ENCODE results near the gene FBP2.

Gene FBP2

GRCh38 chr9:94526271-94526670 lies 67.4 kb downstream of the FBP2 start:
- no peaks in the 10 kb centered on the region for H3K36me3 ChIP-seq (replicated peaks)
- in situ Hi-C loops (cut with HindIII; ENCODE audit: low pct_ligation_motif_present, low sequenced_read_pairs), result no loop called here
- no peak overlapping the region for H3K4me3 ChIP-seq (ENCODE audit: low read depth, low read length)
- H3K27me3 ChIP-seq (replicated peaks), result no peaks in the 10 kb centered on the region
- no peak overlapping the region for H3K27ac ChIP-seq
- DNase-seq, result no peak
- no peak for TF ChIP-seq CTCF (IDR thresholded peaks at IDR 0.05; ENCODE audit: low read depth, low read length, missing control alignments)

GRCh38 chr9:94525396-94526035 lies 68.1 kb downstream of the FBP2 start:
- no peak for TF ChIP-seq CTCF (IDR thresholded peaks at IDR 0.05; ENCODE audit: low read depth, low read length, missing control alignments)
- Histone ChIP-seq H3K4me3 (ENCODE audit: low read depth, low read length) (no peak overlapping the region), H3K27me3 (replicated peaks) (no peaks in the 10 kb centered on the region), H3K27ac (no peak overlapping the region), H3K36me3 (replicated peaks) (no peaks in the 10 kb centered on the region)
- in situ Hi-C loops (cut with HindIII; ENCODE audit: low pct_ligation_motif_present, low sequenced_read_pairs), result no loop called here
- DNase-seq, result no peak

- H3K36me3 ChIP-seq (replicated peaks), result no peaks in the 10 kb centered on the region
- in situ Hi-C loops (cut with HindIII; ENCODE audit: low pct_ligation_motif_present, low sequenced_read_pairs), result no loop called here
- no peaks in the 10 kb centered on the region for H3K27me3 ChIP-seq (replicated peaks)
- no peak for TF ChIP-seq CTCF (IDR thresholded peaks at IDR 0.05; ENCODE audit: low read depth, low read length, missing control alignments)
- H3K27ac ChIP-seq, result no peak overlapping the region
- no peak for DNase-seq
- no peak overlapping the region for H3K4me3 ChIP-seq (ENCODE audit: low read depth, low read length)
These were observed 76.4 kb downstream of the FBP2 start for GRCh38 chr9:94517254-94517653.

GRCh38 chr9:94514722-94515121 lies 78.9 kb downstream of the FBP2 start:
- no peak for DNase-seq
- in situ Hi-C loops (cut with HindIII; ENCODE audit: low pct_ligation_motif_present, low sequenced_read_pairs), result no loop called here

GRCh38 chr9:94511955-94512265 lies 81.7 kb downstream of the FBP2 start:
- no peak for TF ChIP-seq CTCF (IDR thresholded peaks at IDR 0.05; ENCODE audit: low read depth, low read length, missing control alignments)
- Histone ChIP-seq H3K27ac (no peak overlapping the region), H3K27me3 (replicated peaks) (no peaks in the 10 kb centered on the region), H3K4me3 (ENCODE audit: low read depth, low read length) (no peak overlapping the region), H3K36me3 (replicated peaks) (no peaks in the 10 kb centered on the region)
- DNase-seq, result no peak
- in situ Hi-C loops (cut with HindIII; ENCODE audit: low pct_ligation_motif_present, low sequenced_read_pairs), result no loop called here

More at GRCh38 chr9:94514722-94515121, 78.9 kb downstream of the FBP2 start:
- TF ChIP-seq CTCF (IDR thresholded peaks at IDR 0.05; ENCODE audit: low read depth, low read length, missing control alignments), result no peak
- Histone ChIP-seq H3K4me3 (ENCODE audit: low read depth, low read length) (no peak overlapping the region), H3K27me3 (replicated peaks) (no peaks in the 10 kb centered on the region), H3K36me3 (replicated peaks) (no peaks in the 10 kb centered on the region), H3K27ac (no peak overlapping the region)
